HG03354 (cell line): ENCODE data around the gene PRDX3.
"Not testable (repeated sequence)": the region's sequence is repeated elsewhere in the genome, so short reads cannot be mapped to it uniquely, and the experiment has no call there.

Source experiments
- ATAC-seq: cut with Tn5 transposase; IDR thresholded peaks from one replicate; pipeline ENCODE4 v1.9.1; 2021; ENCODE audit warnings: mild to moderate bottlenecking; ENCODE audit not compliant: unreplicated experiment, poor library complexity, severe bottlenecking

PRDX3 gene

GRCh38 chr10:119207366-119207666, 28.7 kb upstream of the PRDX3 start, which contains the start of gene GRK5:
TSS of gene GRK5 (plus strand) at chr10:119207571. CDS start at chr10:119207918, 347 bp downstream.
- peak; percentile 71 for ATAC-seq

- peak; percentile 66 for ATAC-seq
Observed at GRCh38 chr10:119206603-119207365, 28.2 kb upstream of the PRDX3 start.

- ATAC-seq: peak; percentile 34
Observed at GRCh38 chr10:119205894-119206602, 27.4 kb upstream of the PRDX3 start.

GRCh38 chr10:119203006-119203405, 24.4 kb upstream of the PRDX3 start:
- no peak for ATAC-seq

- ATAC-seq: no peak
Observed at GRCh38 chr10:119201233-119201632, 22.6 kb upstream of the PRDX3 start.

GRCh38 chr10:119199231-119199992, 20.8 kb upstream of the PRDX3 start:
- peak; percentile 81 for ATAC-seq

- ATAC-seq: no peak
Observed at GRCh38 chr10:119198438-119198837, 19.8 kb upstream of the PRDX3 start.

- ATAC-seq: no peak
Observed at GRCh38 chr10:119197921-119198320, 19.3 kb upstream of the PRDX3 start.

- no peak for ATAC-seq
Observed at GRCh38 chr10:119191881-119192280, 13.3 kb upstream of the PRDX3 start.

GRCh38 chr10:119190954-119191785, 12.6 kb upstream of the PRDX3 start:
- ATAC-seq: no peak

GRCh38 chr10:119190353-119190752, 11.7 kb upstream of the PRDX3 start:
- ATAC-seq: no peak

- no peak for ATAC-seq
Observed at GRCh38 chr10:119189811-119190282, 11.2 kb upstream of the PRDX3 start.

GRCh38 chr10:119183664-119184412, 5.2 kb upstream of the PRDX3 start:
- no peak for ATAC-seq

GRCh38 chr10:119180850-119181400, 2.3 kb upstream of the PRDX3 start:
- not testable (repeated sequence) for ATAC-seq

- ATAC-seq: peak; percentile 28
Observed at GRCh38 chr10:119177708-119178371, 772 bp downstream of the PRDX3 start.

- ATAC-seq: no peak
Observed at GRCh38 chr10:119176166-119176565, 2.4 kb downstream of the PRDX3 start.

GRCh38 chr10:119174109-119174508, 4.5 kb downstream of the PRDX3 start:
- ATAC-seq: no peak

GRCh38 chr10:119167041-119167440, 11.6 kb downstream of the PRDX3 start:
- ATAC-seq: no peak
